GM18873 (cell line): ENCODE measurements around the gene TMA7.

Source experiments
- ATAC-seq: cut with Tn5 transposase; IDR thresholded peaks from one replicate; pipeline ENCODE4 v1.9.1; 2021; ENCODE audit warnings: mild to moderate bottlenecking, moderate library complexity, moderate number of reproducible peaks; ENCODE audit not compliant: unreplicated experiment, low FRiP score

TMA7 gene

GRCh38 chr3:48408823-48409281 lies 31.2 kb upstream of the TMA7 start:
- no peak for ATAC-seq

DNA sequence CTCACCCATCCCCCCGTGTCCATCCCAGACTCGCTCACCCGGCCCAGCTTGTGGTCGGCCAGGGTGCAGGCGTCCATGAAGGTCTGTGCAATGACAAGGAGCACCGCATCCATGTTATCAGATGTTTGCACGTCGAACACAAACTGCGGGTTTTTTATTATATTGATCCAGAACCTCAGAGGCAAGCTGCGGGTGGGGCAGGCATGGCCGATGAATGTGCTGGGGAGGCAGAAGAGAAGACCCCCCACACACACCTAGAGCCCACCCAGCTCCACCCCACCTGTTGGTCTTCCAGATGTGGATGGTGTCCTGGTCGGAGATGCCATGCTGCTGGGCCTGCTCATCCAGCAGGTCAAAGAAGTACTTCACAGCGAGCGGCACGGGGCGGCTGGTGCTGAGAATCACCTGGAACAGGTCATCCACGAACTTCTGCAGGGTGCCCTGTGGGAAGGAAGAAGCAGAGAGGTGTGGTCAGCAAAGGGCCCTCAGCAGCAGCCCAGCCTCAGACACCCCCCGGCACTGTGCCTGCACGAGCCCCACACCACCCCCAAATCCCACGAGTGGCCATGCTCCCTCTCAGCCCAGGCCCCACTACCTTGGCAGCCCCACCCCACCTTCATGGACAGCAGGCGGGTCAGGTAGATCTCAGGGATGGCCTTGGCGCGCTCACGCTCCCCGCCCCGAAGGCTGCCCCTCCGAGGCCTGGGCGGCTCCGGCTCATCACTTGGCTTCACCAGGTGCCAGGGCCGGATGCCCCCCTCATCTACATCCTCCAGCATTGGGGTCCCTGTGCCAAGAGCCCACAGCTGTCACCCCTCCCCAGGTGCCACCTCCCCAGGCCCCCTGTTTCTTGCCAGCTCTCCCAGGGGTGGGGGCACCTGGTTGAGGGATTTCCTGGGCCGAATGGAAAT lies 30.5 kb upstream of the TMA7 start:
- no peak for ATAC-seq

DNA sequence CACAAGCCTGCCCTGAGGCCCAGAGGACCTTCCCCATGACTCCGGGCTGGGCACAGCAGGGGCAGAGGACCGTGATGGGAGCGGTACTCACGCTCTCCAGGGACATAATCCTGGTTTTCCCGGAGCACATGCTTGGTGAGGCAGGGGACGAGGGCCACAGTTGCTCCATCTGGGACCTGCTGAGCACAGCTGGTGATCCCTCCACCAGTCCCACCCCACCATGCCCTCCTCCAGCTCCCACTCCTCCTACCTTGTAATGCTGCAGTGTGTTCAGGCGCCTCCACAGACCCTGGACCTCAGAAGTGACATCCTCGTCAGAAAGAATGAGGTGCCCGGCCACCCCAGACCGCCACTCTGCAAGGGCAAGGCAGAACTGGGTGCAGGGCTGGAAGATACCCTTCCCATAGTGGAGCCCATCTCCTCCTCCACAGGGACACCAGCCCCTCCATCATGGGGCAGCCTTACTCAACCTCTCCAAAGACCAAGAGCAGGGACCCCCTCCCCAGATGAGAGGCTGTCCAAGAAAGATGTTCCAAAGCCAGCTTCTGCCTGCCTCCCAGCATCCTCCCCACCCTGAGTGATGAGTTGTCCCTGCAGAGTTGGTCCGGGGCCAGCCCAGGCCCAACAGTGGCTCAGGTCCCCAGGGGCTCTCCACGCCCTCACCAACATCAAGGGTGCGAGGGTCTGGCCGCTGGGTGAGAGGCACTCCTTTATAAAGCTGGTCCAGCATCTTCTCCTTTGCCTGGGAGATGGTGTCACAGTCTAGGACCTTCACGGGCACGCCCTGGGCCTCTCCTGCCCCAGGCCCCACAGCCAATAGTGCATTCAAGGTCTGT lies 29.6 kb upstream of the TMA7 start:
- no peak for ATAC-seq

GRCh38 chr3:48411041-48411588 lies 28.9 kb upstream of the TMA7 start:
- ATAC-seq, result no peak

DNA sequence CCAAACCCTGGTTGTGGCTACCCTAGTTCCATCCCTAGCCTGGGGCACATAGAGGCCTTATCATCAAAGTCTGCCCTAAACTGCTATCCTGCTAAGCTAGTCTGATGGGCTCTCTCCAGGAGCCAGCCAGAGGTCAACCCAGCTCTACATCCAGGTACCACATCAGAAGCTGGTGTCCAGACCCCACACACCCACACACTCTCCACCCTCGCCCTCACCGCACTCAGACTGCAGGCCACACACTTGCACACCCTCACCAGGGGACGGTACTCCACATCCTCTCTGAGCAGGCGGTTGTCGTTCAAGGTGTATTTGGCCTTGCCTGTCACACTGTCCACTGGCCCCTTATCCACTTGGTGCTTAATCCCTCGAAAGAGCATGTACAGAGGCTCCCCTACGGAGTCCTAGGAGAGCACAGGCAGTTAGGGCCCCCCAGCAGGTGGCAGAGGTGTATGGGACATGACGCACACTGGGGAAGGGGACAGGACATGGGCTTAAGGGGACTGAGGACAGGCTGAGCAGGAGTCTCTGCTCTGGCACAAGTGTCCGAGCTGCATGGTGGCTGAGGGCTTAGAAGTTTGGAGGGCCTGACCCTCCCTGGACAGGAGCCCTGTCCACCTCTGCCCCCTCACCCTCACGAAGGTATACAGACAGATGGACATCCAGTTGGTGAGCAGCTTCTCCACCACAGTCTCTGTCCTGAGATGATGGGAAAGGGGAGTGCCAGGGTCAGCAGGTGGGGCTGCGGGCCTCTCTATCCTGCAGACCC lies 28.3 kb upstream of the TMA7 start:
- no peak for ATAC-seq

- no peak for ATAC-seq
These were observed 27.6 kb upstream of the TMA7 start for GRCh38 chr3:48412375-48413001.

DNA sequence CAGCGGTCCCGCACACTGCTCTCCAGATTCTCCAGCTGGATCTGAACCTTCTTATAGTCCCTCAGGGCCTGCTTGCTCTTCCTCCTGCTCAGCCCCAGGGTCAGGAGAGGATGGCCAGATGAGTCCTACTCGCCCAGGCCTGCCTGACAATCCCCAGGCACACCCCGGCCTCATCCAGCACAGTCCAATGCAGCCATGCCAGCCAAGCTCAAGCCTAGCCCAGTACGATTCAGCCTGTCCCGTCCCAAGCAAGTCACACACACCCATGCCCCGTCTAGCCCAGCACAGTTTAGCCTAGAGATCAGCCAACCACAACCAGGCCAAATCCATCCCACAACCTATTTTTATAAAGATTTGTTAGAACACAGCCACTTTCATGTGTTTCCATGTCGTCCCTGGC lies 27.0 kb upstream of the TMA7 start:
- no peak for ATAC-seq

DNA sequence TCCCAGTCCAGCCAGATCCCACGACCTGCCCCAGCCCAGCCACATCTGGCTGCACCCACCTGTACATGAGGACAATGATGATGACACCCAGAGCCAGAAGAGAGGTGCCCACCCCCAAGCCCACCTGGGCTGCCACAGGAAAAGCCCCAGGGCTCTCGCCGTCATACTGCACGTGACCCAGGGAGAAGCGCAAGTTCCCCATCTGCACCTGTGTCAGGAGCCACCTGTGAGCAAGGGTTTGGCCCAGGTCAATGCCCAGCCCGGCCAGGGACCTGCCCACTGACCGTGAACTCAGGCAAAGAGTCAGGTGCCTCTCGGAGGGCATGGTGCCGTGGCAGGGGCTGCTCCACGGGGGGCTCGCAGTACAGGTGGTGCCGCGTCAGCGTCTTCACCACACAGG lies 26.4 kb upstream of the TMA7 start:
- ATAC-seq, result no peak

GRCh38 chr3:48414376-48415250 lies 25.4 kb upstream of the TMA7 start:
- ATAC-seq, result no peak

DNA sequence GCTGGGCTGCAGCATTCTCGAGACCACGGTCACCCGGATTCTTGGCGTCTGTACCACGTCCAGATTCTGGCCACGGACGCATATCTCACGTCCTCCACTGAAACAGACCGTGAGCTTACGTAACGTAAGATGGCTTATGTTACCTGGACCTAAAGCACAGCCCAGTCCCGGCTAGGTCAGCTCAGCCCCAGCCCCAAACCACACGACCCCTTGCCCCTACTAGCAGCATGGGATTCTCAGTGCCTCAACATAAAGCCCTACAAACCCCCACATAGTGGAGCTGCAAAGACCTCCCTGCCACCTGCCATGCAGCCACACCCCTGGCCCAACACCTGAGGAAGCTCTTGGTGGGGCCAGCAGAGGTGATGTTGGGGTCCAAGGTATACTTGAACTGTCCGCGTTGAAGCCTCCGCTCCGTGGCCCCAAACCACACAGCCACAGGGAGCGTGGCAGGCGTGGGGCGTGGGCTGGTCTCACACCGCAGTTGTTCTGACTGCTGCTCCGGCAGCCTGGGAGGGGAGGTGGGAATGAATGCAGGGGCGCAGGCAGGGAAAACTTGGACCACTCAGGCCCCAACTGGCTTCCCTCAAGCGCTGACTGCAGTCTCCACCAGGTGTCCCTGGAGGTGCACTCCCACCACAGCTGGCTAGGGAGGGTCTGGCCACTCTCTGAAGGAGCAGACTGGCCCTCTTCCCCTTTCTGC lies 24.7 kb upstream of the TMA7 start:
- ATAC-seq, result no peak

- ATAC-seq, result no peak
These were observed 24.0 kb upstream of the TMA7 start for GRCh38 chr3:48416091-48416505.

- no peak for ATAC-seq
These were observed 23.5 kb upstream of the TMA7 start for GRCh38 chr3:48416546-48416945.

DNA sequence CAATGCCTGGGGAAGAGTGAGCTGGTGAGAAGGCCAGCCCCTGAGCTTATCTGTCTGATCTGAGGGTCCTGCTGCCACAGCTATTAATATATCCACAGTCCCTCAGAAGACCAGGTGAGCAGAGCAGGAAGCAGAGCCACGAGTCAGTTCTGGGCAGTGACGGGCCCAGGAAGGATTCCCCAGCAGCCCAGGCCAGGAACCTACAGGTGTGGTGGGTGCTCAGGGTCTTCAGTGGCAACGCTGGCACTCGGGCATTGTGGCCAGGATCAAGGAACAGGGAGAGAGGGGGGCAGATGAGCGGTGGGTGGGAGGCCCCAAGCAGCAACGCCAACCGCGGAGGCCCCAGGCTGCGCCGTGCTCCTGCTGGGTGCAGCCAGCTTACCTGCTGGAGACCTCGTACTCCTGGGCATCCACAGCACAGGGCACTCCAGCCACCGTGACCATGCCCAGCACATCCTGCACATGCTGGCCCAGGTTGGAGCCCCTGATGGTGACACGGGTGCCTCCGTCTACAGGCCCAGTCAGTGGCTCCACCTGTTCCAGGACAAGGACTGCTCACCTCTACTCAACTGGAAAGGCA lies 22.4 kb upstream of the TMA7 start:
- ATAC-seq, result no peak

DNA sequence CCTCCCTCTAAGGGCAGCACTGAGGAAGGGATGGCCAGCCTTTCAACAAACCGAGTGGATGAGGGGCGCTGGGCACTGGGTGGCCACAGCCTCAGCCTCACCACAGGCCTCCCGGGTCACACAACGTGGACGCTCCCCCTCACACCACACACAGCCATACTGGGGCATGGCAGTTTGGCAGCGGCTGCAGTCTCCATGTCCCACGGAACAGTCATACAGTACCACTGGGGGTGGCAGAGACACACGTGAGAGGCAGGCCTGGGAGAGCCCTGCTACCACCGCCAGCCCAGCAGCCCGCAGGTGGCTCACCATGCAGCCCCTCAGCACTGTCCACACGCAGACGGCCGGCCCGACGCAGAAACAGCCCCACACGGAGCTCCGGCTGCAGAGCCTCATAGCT lies 21.9 kb upstream of the TMA7 start:
- no peak for ATAC-seq

DNA sequence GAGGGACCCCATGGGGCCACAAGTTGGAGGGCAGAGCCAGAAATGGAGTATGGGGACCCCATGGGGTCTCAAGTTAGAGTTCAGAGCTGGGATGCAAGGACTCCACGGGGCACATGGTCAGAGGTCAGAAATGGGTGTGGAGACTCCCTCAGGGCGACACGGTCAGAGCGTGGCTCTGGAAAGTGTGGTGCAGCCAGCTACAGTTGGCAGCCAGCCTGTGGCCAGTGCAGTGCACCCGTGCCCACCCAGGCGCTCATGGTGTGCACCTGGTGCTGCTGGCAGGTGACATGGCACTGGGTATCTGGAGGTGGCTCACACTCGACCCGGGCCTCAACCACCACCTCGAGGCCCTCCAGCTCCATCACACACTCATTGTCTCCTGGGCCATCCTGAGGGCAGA lies 21.4 kb upstream of the TMA7 start:
- no peak for ATAC-seq

DNA sequence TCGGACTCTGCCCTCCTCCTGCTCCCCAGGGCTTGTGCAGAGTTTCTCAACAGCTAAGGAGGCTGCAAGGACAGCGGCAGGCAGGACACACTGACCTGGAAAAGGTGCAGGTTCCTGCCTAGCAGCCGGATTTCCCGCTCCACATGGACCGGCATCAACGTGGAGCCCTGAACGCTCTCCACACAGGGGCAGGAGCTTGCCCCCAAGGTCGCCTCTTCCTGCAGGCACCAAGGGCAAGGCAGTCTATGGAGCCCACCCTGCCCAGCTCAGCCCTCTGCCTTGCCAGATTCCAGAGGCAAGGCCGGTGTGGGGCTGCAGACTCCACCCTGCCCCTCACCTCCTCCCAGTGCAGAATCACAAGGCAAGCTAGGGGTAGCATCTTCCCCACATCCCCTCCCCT lies 20.9 kb upstream of the TMA7 start:
- ATAC-seq, result no peak

DNA sequence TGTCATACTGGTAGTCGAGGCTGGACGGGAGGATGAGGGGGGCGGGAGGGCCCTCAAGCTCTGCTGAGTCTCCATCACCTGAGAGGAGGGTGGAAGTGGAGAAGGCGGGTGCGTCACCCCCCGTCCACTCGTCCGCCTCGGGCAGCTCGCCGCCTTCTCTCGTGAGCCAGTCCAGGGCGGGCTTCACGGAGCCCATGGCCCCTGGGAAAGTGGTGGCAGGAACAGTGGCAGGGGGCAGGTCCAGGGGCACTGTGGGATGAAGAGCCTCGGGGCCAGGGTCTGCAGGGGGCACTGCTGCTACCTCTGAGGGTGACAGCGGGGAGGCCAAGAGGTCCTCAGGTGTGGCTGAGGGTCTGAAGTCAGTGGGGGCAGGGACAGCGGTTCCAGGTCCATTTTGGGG lies 20.5 kb upstream of the TMA7 start:
- no peak for ATAC-seq

DNA sequence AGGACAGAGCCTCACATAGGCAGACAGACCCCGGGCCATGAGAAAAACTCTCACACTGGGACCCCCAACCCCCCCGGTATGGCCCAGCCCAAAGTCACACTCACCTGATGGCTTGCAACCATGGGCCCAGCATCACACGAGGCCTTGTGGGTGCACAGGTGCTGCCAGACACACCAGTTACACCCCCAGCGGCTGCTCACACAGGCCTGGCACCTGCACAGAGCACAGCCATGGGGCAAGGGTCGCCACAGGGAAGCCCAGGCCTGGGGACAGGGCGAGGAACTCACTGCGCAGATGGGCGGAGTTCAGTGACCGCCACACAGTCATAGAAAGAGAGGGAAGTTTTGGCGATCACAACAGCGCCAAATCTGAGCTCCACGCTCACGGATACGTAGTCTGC lies 19.5 kb upstream of the TMA7 start:
- ATAC-seq, result no peak
